BJ (cell line): Measurements from ENCODE around the gene SERPINA1. TPM values are rescaled to one million over a fixed set of nuclear protein-coding genes. Genes with fewer than 3 reads are reported as not detected.

Source experiments
- CTCF ChIA-PET: fragments of 350-600 bp; formaldehyde crosslinking; extraction: SDS; loops from one replicate; lab custom pipeline; 2021; ENCODE audit warnings: antibody characterized with exemption, inconsistent platforms; lab: Yijun Ruan, JAX
- POLR2A ChIA-PET: fragments of 300-600 bp; sonication (Branson Sonifier 250); formaldehyde crosslinking; extraction: SDS; loops from one replicate; lab custom pipeline; 2021; ENCODE audit warnings: antibody characterized with exemption; lab: Charles Lee
- DNase-seq: peaks from one replicate; pipeline ENCODE4 v3.0.0-alpha.2; 2011; ENCODE audit warnings: low read depth
- H3K27me3 ChIP-seq: 2 replicates; pipeline ENCODE4 v1.6.0; 2011; ENCODE audit warnings: low read length; ENCODE audit not compliant: control insufficient read depth, insufficient read depth
- H3K36me3 ChIP-seq: 2 replicates; pipeline ENCODE4 v1.5.1; 2011; ENCODE audit warnings: low read length; ENCODE audit not compliant: control insufficient read depth, insufficient read depth
- H3K4me3 ChIP-seq: 2 replicates; pipeline ENCODE4 v1.5.1; 2011; ENCODE audit warnings: low read depth, mild to moderate bottlenecking, control low read depth, low read length
- polyA plus RNA-seq: library from polyadenylated mRNA; depleted of rRNA; stranded (reverse); fragments of >200 nt; gene quantifications from 2 replicates; pipeline ENCODE4 v1.2.3, GENCODE V29; 2011
- TF ChIP-seq, protein P1 (sequence below): IDR thresholded peaks from 2 replicates; pipeline ENCODE4 v1.5.1; 2011; ENCODE audit warnings: low read depth, mild to moderate bottlenecking, control low read depth, inconsistent platforms, low read length, moderate library complexity; ENCODE audit not compliant: insufficient read depth

Gene SERPINA1
- polyA plus RNA-seq, 1 experiment: 0.40 TPM

DNA sequence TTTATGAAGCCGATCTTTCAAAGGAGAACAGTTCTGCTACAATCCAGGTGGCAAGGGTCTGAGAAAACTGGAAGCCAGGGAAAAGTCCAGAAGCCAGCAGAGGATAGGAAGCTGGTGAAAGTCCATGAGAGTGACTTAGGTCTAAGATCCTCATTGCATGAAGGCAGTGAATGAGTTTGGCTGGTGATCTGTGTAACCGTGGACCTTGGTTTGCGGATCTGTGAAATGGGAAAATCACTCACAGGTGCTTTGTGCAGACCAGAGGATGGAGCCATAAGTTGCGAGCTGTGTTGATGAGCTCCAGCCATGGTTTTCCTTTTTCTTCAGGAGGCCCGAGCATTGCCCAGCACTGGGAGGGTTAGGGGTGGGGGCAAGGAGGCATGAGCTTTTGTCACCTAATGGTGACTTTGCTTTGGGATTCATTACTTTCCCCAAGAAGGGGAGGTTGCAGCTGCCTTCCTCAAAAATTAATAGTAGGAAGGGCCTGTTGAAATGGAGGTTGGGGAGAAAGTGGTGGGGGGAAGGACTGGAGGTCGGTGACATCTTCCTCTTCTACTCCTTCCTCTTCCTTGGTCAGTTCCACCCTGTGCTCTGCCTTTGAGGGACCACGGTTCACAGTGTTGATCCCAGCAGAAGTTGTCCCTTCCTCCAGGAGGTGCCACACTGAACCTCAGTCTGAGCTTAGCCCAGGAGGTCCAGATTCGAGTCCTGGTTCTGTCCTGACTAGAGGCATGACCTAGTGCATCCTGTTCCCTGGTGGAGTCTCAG lies 45.0 kb downstream of the SERPINA1 start:
- TF ChIP-seq, protein P1, sequence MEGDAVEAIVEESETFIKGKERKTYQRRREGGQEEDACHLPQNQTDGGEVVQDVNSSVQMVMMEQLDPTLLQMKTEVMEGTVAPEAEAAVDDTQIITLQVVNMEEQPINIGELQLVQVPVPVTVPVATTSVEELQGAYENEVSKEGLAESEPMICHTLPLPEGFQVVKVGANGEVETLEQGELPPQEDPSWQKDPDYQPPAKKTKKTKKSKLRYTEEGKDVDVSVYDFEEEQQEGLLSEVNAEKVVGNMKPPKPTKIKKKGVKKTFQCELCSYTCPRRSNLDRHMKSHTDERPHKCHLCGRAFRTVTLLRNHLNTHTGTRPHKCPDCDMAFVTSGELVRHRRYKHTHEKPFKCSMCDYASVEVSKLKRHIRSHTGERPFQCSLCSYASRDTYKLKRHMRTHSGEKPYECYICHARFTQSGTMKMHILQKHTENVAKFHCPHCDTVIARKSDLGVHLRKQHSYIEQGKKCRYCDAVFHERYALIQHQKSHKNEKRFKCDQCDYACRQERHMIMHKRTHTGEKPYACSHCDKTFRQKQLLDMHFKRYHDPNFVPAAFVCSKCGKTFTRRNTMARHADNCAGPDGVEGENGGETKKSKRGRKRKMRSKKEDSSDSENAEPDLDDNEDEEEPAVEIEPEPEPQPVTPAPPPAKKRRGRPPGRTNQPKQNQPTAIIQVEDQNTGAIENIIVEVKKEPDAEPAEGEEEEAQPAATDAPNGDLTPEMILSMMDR: no peak
- ChIA-PET CTCF (interaction anchor here (1.1 to 1.9 kb wide), 3 partner anchors 14 to 346 kb away, joined by 3 to 7 read pairs (median 3); no protein-coding TSS in a partner anchor), POLR2A (no interaction called here)
- Histone ChIP-seq H3K36me3 (no peaks in the 10 kb centered on the region), H3K4me3 (no peak overlapping the region), H3K27me3 (no peaks in the 10 kb centered on the region)
- no peak for DNase-seq

DNA sequence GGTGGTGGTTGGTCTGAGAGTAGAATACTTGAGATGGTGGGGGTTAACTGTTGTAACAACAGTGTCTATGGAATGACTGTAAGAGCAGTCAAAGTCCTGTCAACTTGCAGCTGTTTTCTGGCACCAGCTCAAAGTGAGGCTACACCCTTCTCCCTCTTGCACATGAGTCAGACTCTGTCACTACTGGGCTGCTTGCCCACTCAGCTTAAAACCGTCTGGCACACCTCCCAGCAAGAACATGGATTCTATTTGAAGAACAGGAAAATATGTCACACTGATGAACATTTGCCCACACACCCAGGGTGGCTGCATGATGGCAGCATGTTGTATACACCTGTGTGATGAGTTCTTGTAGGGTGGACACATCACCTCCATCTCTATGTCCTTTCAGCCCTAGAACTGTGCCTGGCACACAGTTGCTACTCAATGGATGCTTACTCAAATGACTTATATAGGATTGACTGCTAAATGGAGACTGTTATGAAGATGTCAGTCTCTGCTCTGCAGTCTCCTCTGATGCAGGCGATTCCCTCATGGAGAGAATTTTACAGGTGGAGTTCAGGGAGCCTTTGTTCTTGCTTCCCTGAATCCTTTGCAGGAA lies 46.0 kb downstream of the SERPINA1 start:
- POLR2A ChIA-PET: no interaction called here
- H3K36me3 ChIP-seq: no peaks in the 10 kb centered on the region
- H3K4me3 ChIP-seq: no peak overlapping the region
- CTCF ChIA-PET: interaction anchor here (1.2 to 1.6 kb wide), 4 partner anchors 25 to 347 kb away, joined by 3 read pairs; no protein-coding TSS in a partner anchor
- H3K27me3 ChIP-seq: no peaks in the 10 kb centered on the region
- DNase-seq: peak; percentile 95
- TF ChIP-seq, protein P1: no peak

DNA sequence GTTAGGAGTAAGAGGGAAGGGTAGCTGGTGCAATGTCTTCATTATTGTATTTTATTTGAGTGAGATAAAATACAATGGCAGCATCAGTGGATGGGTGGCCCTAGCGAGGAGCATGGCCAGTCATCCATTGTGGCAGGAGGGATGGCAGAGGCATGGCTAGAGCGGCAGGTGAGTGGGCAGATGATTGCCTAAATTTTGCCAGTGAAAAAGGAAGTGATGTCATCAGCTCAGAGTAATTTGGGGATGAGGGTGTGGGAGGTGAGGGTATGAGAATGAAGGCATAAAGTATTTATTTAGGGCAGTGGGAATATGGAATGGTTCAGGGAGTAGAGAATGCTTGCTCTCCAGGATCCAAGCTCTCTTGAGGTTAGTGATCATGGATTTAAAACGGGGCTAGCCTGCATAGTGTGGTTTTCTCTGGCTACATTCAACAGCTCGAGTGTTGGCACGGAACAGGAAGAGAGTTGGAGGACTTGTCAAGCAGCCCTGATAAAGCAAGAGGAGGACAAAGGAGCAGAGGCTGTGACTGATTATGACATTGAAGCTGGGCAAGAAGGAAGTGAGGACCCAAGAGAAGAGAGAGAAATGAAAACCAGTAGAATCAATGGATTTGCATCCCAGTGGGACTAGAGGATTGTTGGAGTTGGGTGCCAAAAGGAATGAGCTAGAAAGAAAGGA lies 46.6 kb downstream of the SERPINA1 start:
- ChIA-PET CTCF (interaction anchor here (1.2 to 1.3 kb wide), 3 partner anchors 25 to 144 kb away, joined by 3 read pairs; no protein-coding TSS in a partner anchor), POLR2A (no interaction called here)
- no peak overlapping the region for H3K4me3 ChIP-seq

DNA sequence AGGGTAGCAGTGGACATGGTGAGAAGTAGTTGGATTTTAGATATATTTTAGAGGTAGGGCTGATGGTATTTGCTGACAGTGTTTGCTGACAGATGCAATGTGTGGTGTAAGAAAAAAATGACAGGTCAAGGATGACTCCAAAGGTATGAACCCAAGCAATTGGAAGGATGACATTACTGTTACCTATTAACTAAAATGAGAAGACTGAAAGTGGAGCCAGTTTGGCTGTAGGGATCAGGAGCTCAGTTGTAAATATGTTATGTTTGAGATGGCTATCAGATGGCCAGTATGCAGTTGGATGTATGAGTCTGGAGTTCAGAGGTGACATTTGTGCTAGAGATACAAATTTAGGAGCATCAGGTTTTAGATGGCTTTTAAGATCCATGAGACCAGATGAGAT lies 47.9 kb downstream of the SERPINA1 start:
- TF ChIP-seq, protein P1: no peak
- DNase-seq: no peak
- ChIA-PET POLR2A (no interaction called here), CTCF (interaction anchor here (0.8 kb wide), 1 partner anchor 9 kb away, joined by 3 read pairs; no protein-coding TSS in a partner anchor)
- Histone ChIP-seq H3K4me3 (no peak overlapping the region), H3K27me3 (no peaks in the 10 kb centered on the region), H3K36me3 (no peaks in the 10 kb centered on the region)

More for the DNA sequence above, 46.6 kb downstream of the SERPINA1 start:
- Histone ChIP-seq H3K36me3 (no peaks in the 10 kb centered on the region), H3K27me3 (no peaks in the 10 kb centered on the region)
- DNase-seq: no peak
- TF ChIP-seq, protein P1: no peak

DNA sequence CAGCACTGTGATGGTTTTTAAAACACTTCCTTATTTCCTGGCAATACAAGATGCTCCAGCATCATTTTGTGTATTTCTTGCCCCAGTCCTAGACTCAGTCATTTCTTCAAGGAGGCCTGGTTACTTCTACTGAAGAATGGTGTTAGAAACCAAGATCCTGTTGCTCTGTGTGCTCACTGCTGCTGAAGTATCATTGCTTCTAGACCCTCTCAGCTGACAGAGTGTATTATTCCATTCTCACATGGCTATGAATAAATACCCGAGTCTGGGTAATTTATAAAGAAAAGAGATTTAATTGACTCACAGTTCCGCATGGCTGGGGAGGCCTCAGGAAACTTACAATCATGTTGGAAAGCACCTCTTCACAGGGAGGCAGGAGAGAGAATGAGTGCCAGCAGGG lies 50.4 kb downstream of the SERPINA1 start:
- TF ChIP-seq, protein P1: no peak
- Histone ChIP-seq H3K27me3 (no peaks in the 10 kb centered on the region), H3K4me3 (no peak overlapping the region), H3K36me3 (no peaks in the 10 kb centered on the region)
- POLR2A ChIA-PET: no interaction called here
- CTCF ChIA-PET: no interaction called here
- DNase-seq: no peak
